Heart left ventricle (tissue), 16 donors: ENCODE measurements around the gene ARHGEF10L. TPM values are rescaled to one million over a fixed set of nuclear protein-coding genes. Genes with fewer than 3 reads are reported as not detected.

Source experiments
- ATAC-seq, 4 donors: fragments of 200-7000 bp; cut with Tn5 transposase; one replicate each; pipeline ENCODE4 v1.9.1; 2020 to 2022; ENCODE audit warnings: moderate library complexity in 4 of 4, mild to moderate bottlenecking in 3 of 4, moderate number of reproducible peaks in 1 of 4
- DNase-seq, 5 donors: peaks; one replicate each; pipeline ENCODE4 v3.0.0-alpha.2; 2020
- H3K27ac ChIP-seq, 12 donors: fragments of 200-600 bp; sonication (generic) in 4 of 12; one replicate each; pipeline versions ENCODE4 v1.5.0 to v1.8.0; 2016 to 2022; ENCODE audit warnings: mild to moderate bottlenecking in 2 of 12
- H3K27me3 ChIP-seq, 9 donors: fragments of 200-600 bp; sonication (generic) in 2 of 9; one replicate each; pipeline versions ENCODE4 v1.5.1 to v1.8.0; 2016 to 2022; ENCODE audit warnings: mild to moderate bottlenecking in 3 of 9
- H3K36me3 ChIP-seq, 9 donors: fragments of 200-600 bp; sonication (generic) in 2 of 9; one replicate each; pipeline versions ENCODE4 v1.5.0 to v1.8.0; 2018 to 2022; ENCODE audit warnings: mild to moderate bottlenecking in 2 of 9
- H3K4me1 ChIP-seq, 12 donors: fragments of 200-600 bp; sonication (generic) in 4 of 12; one replicate each; pipeline versions ENCODE4 v1.5.0 to v1.8.0; 2016 to 2022; ENCODE audit warnings: mild to moderate bottlenecking in 3 of 12
- H3K4me3 ChIP-seq, 12 donors: fragments of 200-600 bp; sonication (generic) in 4 of 12; one replicate each; pipeline versions ENCODE4 v1.5.0 to v1.8.0; 2017 to 2022; ENCODE audit warnings: mild to moderate bottlenecking in 9 of 12, moderate library complexity in 4 of 12
- H3K9me3 ChIP-seq, 12 donors: fragments of 200-600 bp; sonication (generic) in 4 of 12; one replicate each; pipeline versions ENCODE4 v1.5.0 to v1.8.0; 2016 to 2022; ENCODE audit warnings: mild to moderate bottlenecking in 1 of 12
- CTCF ChIP-seq, 12 donors: fragments of 200-600 bp; sonication (generic) in 4 of 12; IDR thresholded peaks; one replicate each; pipeline versions ENCODE4 v1.5.0 to v1.8.0; 2018 to 2022; ENCODE audit warnings: antibody characterized with exemption in 12 of 12, mild to moderate bottlenecking in 5 of 12
- POLR2A ChIP-seq, 2 donors: fragments of 450-650 bp; IDR thresholded peaks; one replicate each; pipeline ENCODE4 v1.6.1; 2017; ENCODE audit warnings: antibody characterized with exemption in 2 of 2, mild to moderate bottlenecking in 2 of 2, moderate library complexity in 2 of 2
- WGBS, 4 donors: extraction: QIAGEN DNeasy Blood & Tissue Kit in 2 of 4; methylation state at CpG; one replicate each; pipeline versions ENCODE4 v1.1.5 to v1.1.7; 2013 to 2018; 5-methylcytosine and 5-hydroxymethylcytosine counted together
- intact Hi-C, 10 donors: fragments of 100-400 bp; cut with DNase I; formaldehyde crosslinking; loops; one replicate each; pipeline versions ENCODE4 v1.11.1 to v1.14.2; 2022
- polyA plus RNA-seq, 2 donors: library from polyadenylated mRNA; stranded (reverse); fragments of 200-250 nt; gene quantifications; one replicate each; pipeline ENCODE4 v1.2.3, GENCODE V29; 2013
- total RNA-seq, 9 donors: library from RNA; depleted of rRNA in 2 of 9; stranded (reverse); fragments of >200 nt in 2 of 9; fragmentation: NEBNext Ultra II Directional in 3 of 9; extraction: Animal tissue kit (Norgen Biotek cat#: 25700) in 3 of 9; gene quantifications; one replicate each; pipeline versions ENCODE4 v1.1.0 to v1.2.4, GENCODE V29; 2016 to 2023
- donor health status: ischemic (EF 13 %, LVEDD 7.1; RV severe dilation, severe dysfunction).
- donor health status: healthy with polysubstance abuse.
- donor health status: DM: no; HTN: yes; CAD: no.
- donor health status: DM: no; HTN: no; CAD: no.
- donor health status: ischemic (EF 25% LVEDD 6.9; RV normal size, moderate dysfunction).
- donor health status: ischemic (EF 25% LVEDD 5.7; RV mildly dilated, moderate dysfunction).
- donor health status: healthy.
- donor health status: DM: yes; HTN: yes; CAD: no.
- donor health status: ischemic (EF 35%, LVEDD 5.7; RV mildly dilated, moderate dysfunction).
- donor health status: nonischemic (EF 11% LVEDD 7.7; RV severe dilation, severe dysfunction).
- donor health status: DM: yes; HTN: yes; CAD: no.
- donor health status: PGD.
- donor health status: ischemic (EF 29% LVEDD 5.4; RV normal size, mild dysfunction).
- donor health status: nonischemic (EF 23%, LVEDD 6.1; RV moderate dilation, normal function).

Gene ARHGEF10L
- total and polyA plus RNA-seq, 11 donors, result 44.6 to 72.8 (median 57.9) TPM

GRCh38 chr1:17717594-17718535, 178.4 kb downstream of the ARHGEF10L start:
- TF ChIP-seq POLR2A (IDR thresholded peaks at IDR 0.05) (no peak), CTCF (IDR thresholded peaks at IDR 0.05) (no peak)
- Histone ChIP-seq H3K27me3 (peaks cover 0 to 20% (median 0%) of the 10 kb centered on the region in 9 donors), H3K4me1 (no peaks in the 10 kb centered on the region), H3K9me3 (no peaks in the 10 kb centered on the region), H3K4me3 (no peak overlapping the region), H3K27ac (no peak overlapping the region), H3K36me3 (no peaks in the 10 kb centered on the region)
- DNase-seq, result no peak
- WGBS, 4 donors, result 73 to 83% (median 79%) methylated on average over 23 to 25 of the region's 25 CpGs
- intact Hi-C loops, result no loop called here
- ATAC-seq, result no peak

- Histone ChIP-seq H3K4me3 (no peak overlapping the region), H3K9me3 (no peaks in the 10 kb centered on the region), H3K4me1 (no peaks in the 10 kb centered on the region), H3K27me3 (peaks cover 0 to 28% (median 0%) of the 10 kb centered on the region in 9 donors), H3K27ac (no peak overlapping the region), H3K36me3 (no peaks in the 10 kb centered on the region)
- WGBS, 4 donors, result 77 to 81% (median 81%) methylated on average over 4 to 5 of the region's 5 CpGs
- intact Hi-C loops, result no loop called here
- TF ChIP-seq POLR2A (IDR thresholded peaks at IDR 0.05) (no peak), CTCF (IDR thresholded peaks at IDR 0.05) (no peak)
- DNase-seq, result no peak
- no peak for ATAC-seq
These were observed 180.4 kb downstream of the ARHGEF10L start for GRCh38 chr1:17719874-17720273.

- Histone ChIP-seq H3K36me3 (no peaks in the 10 kb centered on the region), H3K4me1 (no peaks in the 10 kb centered on the region), H3K4me3 (no peak overlapping the region), H3K9me3 (no peaks in the 10 kb centered on the region), H3K27me3 (peaks cover 0 to 28% (median 0%) of the 10 kb centered on the region in 9 donors), H3K27ac (no peak overlapping the region)
- no peak for DNase-seq
- no peak for ATAC-seq
- intact Hi-C loops, result no loop called here
- no peak for TF ChIP-seq CTCF (IDR thresholded peaks at IDR 0.05)
- no peak for TF ChIP-seq POLR2A (IDR thresholded peaks at IDR 0.05)
- WGBS, 4 donors, result 94 to 100% (median 96%) methylated on average over 2 of the region's 2 CpGs
These were observed 181.9 kb downstream of the ARHGEF10L start for GRCh38 chr1:17721444-17721843.

GRCh38 chr1:17723684-17724083, 184.2 kb downstream of the ARHGEF10L start:
- Histone ChIP-seq H3K27me3 (peaks cover 0 to 15% (median 0%) of the 10 kb centered on the region in 9 donors), H3K4me1 (no peaks in the 10 kb centered on the region), H3K27ac (no peak overlapping the region), H3K4me3 (no peak overlapping the region), H3K36me3 (no peaks in the 10 kb centered on the region), H3K9me3 (no peaks in the 10 kb centered on the region)
- peak in 1 of 5 donors; percentile 18 for DNase-seq
- 46 to 59% (median 51%) methylated on average over 5 to 6 of the region's 6 CpGs for WGBS, 4 donors
- intact Hi-C loops, result no loop called here
- ATAC-seq, result no peak
- TF ChIP-seq CTCF (IDR thresholded peaks at IDR 0.05), result no peak
- no peak for TF ChIP-seq POLR2A (IDR thresholded peaks at IDR 0.05)
